Activated naive CD8-positive, alpha-beta T cell (primary cell): ENCODE data around the gene ADARB2.
"Not testable (repeated sequence)": the region's sequence is repeated elsewhere in the genome, so short reads cannot be mapped to it uniquely, and the experiment has no call there.

ENCODE experiments used
- H3K27ac Mint-ChIP-seq: one replicate; pipeline ENCODE4 v1.8.0; 2021; ENCODE audit warnings: mixed read lengths
- H3K27me3 Mint-ChIP-seq: one replicate; pipeline ENCODE4 v1.8.0; 2021; ENCODE audit warnings: mixed read lengths
- H3K36me3 Mint-ChIP-seq: one replicate; pipeline ENCODE4 v1.8.0; 2021; ENCODE audit warnings: mixed read lengths
- H3K4me1 Mint-ChIP-seq: one replicate; pipeline ENCODE4 v1.8.0; 2021; ENCODE audit warnings: low read depth, mixed read lengths
- H3K4me3 Mint-ChIP-seq: one replicate; pipeline ENCODE4 v1.8.0; 2021; ENCODE audit warnings: mild to moderate bottlenecking, mixed read lengths
- H3K9me3 Mint-ChIP-seq: one replicate; pipeline ENCODE4 v1.8.0; 2021; ENCODE audit warnings: low read depth, mixed read lengths

Gene ADARB2

GRCh38 chr10:1414893-1415292, 322.4 kb downstream of the ADARB2 start:
- Mint-ChIP-seq H3K4me3 (no peak overlapping the region), H3K36me3 (no peaks in the 10 kb centered on the region), H3K4me1 (no peaks in the 10 kb centered on the region), H3K27me3 (peaks cover 26% of the 10 kb centered on the region), H3K9me3 (no peaks in the 10 kb centered on the region), H3K27ac (no peak overlapping the region)

DNA sequence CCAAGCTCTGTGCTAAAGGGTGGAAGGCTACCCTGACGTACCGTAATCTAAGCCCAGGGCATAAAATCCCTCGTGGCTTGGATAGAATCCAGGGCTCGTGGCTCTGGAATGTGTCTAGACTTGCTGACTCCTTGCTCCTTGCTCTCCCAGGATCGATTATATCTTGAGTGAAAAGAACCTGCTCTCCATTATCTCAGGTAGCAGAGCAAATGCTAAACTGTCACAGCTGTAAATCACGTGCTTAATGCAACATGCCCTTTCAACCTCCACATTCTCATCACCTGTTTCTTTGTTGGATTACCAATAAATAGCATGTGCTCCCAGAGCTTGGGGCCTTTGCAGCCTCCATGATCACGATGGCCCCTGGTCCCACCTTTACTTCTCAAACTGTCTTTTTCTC, 323.0 kb downstream of the ADARB2 start:
- not testable (repeated sequence) for H3K36me3 Mint-ChIP-seq, H3K27ac Mint-ChIP-seq, H3K4me1 Mint-ChIP-seq, H3K4me3 Mint-ChIP-seq, H3K9me3 Mint-ChIP-seq
- H3K27me3 Mint-ChIP-seq = peaks cover 26% of the 10 kb centered on the region

GRCh38 chr10:1413823-1414222, 323.5 kb downstream of the ADARB2 start:
- Mint-ChIP-seq H3K27ac (no peak overlapping the region), H3K27me3 (peaks cover 25% of the 10 kb centered on the region), H3K4me1 (no peaks in the 10 kb centered on the region), H3K36me3 (no peaks in the 10 kb centered on the region), H3K9me3 (no peaks in the 10 kb centered on the region), H3K4me3 (no peak overlapping the region)

GRCh38 chr10:1413256-1413655, 324.1 kb downstream of the ADARB2 start:
- H3K27me3 Mint-ChIP-seq = peaks cover 22% of the 10 kb centered on the region
- no peaks in the 10 kb centered on the region for H3K4me1 Mint-ChIP-seq
- no peaks in the 10 kb centered on the region for H3K36me3 Mint-ChIP-seq
- H3K27ac Mint-ChIP-seq = no peak overlapping the region
- no peaks in the 10 kb centered on the region for H3K9me3 Mint-ChIP-seq
- no peak overlapping the region for H3K4me3 Mint-ChIP-seq

GRCh38 chr10:1412531-1413189, 324.7 kb downstream of the ADARB2 start:
- H3K27me3 Mint-ChIP-seq = peaks cover 22% of the 10 kb centered on the region
- no peak overlapping the region for H3K27ac Mint-ChIP-seq
- H3K4me3 Mint-ChIP-seq = no peak overlapping the region

DNA sequence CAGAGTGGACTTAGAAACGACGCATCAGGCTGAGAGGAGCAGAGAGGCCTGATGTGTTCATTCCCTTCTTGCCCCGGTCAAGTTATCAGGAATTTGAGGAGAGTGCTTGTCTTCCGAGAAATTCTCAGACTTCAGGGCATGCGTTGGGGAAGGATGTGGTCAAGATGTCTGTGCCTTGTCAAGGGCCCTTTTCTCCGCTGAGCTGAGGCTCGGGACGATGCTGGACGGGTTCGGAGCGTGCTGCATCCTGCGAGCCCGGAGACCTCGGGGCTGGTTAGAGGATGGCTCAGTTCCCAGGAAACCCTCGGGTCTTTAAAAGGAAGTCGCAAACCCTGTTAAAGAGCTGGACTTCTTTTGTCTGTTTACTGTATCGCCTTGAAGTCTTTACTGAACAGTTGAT, 325.4 kb downstream of the ADARB2 start:
- no peaks in the 10 kb centered on the region for H3K4me1 Mint-ChIP-seq
- H3K27ac Mint-ChIP-seq = no peak overlapping the region
- H3K27me3 Mint-ChIP-seq = peaks cover 18% of the 10 kb centered on the region
- H3K36me3 Mint-ChIP-seq = no peaks in the 10 kb centered on the region
- no peak overlapping the region for H3K4me3 Mint-ChIP-seq
- no peaks in the 10 kb centered on the region for H3K9me3 Mint-ChIP-seq

More at GRCh38 chr10:1412531-1413189, 324.7 kb downstream of the ADARB2 start:
- H3K9me3 Mint-ChIP-seq = no peaks in the 10 kb centered on the region
- H3K4me1 Mint-ChIP-seq = no peaks in the 10 kb centered on the region
- no peaks in the 10 kb centered on the region for H3K36me3 Mint-ChIP-seq

GRCh38 chr10:1411451-1411850, 325.9 kb downstream of the ADARB2 start:
- no peaks in the 10 kb centered on the region for H3K36me3 Mint-ChIP-seq
- H3K4me1 Mint-ChIP-seq = no peaks in the 10 kb centered on the region
- no peaks in the 10 kb centered on the region for H3K9me3 Mint-ChIP-seq
- H3K27me3 Mint-ChIP-seq = peaks cover 16% of the 10 kb centered on the region
- H3K27ac Mint-ChIP-seq = no peak overlapping the region
- no peak overlapping the region for H3K4me3 Mint-ChIP-seq

DNA sequence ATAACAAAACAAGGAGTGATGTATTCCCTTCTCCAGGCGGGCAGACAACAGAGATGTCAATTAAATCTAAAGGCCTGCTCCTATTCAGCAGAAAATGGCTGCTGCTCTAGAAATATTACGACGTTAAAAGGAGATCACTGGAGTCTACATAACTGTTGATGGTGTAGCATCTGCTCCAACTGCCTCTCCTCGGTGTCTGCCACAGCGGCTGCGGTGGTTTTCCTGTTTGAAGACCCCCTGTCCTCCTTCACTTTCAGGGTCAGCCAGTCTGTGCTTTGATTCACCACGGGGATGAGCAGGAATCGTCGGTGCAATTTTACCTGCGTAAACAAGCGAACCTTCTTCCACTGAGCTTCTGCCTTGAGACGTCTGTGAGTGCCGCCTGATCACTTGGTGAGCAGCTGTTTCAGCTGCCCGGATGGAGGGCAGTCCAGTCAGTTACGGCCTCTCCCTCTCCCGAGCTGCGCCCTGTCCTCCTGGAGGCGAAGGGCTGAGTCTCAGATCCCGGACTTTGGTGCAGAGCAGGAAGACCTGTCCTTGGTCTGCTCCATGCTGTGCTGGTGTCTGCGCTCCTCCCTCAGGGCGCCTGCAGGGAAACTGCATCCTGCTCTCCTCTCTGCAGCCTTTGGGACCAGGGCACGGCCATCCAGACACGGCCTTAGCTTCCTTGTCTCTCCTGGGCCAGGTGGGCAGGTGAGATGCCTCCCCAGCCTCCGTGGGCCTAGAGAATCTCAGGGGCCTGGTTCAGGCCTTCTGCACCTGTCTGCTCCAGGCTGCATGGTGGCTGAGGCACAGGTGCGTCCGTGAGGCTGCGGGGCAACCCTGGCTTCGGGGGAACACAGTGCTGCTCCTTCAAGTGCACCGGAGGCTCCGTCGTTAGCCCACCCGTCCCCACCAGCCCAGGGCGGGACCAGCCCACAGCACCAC, 326.6 kb downstream of the ADARB2 start:
- no peaks in the 10 kb centered on the region for H3K9me3 Mint-ChIP-seq
- H3K4me1 Mint-ChIP-seq = no peaks in the 10 kb centered on the region
- H3K27ac Mint-ChIP-seq = no peak overlapping the region
- peaks cover 13% of the 10 kb centered on the region for H3K27me3 Mint-ChIP-seq
- no peak overlapping the region for H3K4me3 Mint-ChIP-seq
- no peaks in the 10 kb centered on the region for H3K36me3 Mint-ChIP-seq

- H3K4me1 Mint-ChIP-seq = no peaks in the 10 kb centered on the region
- H3K4me3 Mint-ChIP-seq = no peak overlapping the region
- H3K27me3 Mint-ChIP-seq = peaks cover 11% of the 10 kb centered on the region
- H3K9me3 Mint-ChIP-seq = no peaks in the 10 kb centered on the region
- no peaks in the 10 kb centered on the region for H3K36me3 Mint-ChIP-seq
- H3K27ac Mint-ChIP-seq = no peak overlapping the region
Observed at GRCh38 chr10:1410032-1410431, 327.3 kb downstream of the ADARB2 start.

DNA sequence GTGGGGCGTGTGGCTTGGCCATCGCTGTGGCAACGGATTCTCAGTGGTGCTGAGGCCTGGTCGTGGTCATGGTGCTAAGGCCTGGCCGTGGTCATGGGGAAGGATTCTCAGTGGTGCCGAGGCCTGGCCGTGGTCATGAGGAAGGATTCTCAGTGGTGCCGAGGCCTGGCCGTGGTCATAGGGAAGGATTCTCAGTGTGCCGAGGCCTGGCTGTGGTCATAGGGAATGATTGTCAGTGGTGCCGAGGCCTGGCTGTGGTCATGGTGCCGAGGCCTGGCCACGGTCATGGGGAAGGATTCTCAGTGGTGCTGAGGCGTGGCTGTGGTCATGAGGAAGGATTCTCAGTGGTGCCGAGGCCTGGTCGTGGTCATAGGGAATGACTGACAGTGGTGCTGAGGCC, 327.9 kb downstream of the ADARB2 start:
- H3K36me3 Mint-ChIP-seq = no peaks in the 10 kb centered on the region
- no peak overlapping the region for H3K4me3 Mint-ChIP-seq
- no peaks in the 10 kb centered on the region for H3K9me3 Mint-ChIP-seq
- H3K27ac Mint-ChIP-seq = no peak overlapping the region
- no peaks in the 10 kb centered on the region for H3K4me1 Mint-ChIP-seq
- H3K27me3 Mint-ChIP-seq = peaks cover 6% of the 10 kb centered on the region

DNA sequence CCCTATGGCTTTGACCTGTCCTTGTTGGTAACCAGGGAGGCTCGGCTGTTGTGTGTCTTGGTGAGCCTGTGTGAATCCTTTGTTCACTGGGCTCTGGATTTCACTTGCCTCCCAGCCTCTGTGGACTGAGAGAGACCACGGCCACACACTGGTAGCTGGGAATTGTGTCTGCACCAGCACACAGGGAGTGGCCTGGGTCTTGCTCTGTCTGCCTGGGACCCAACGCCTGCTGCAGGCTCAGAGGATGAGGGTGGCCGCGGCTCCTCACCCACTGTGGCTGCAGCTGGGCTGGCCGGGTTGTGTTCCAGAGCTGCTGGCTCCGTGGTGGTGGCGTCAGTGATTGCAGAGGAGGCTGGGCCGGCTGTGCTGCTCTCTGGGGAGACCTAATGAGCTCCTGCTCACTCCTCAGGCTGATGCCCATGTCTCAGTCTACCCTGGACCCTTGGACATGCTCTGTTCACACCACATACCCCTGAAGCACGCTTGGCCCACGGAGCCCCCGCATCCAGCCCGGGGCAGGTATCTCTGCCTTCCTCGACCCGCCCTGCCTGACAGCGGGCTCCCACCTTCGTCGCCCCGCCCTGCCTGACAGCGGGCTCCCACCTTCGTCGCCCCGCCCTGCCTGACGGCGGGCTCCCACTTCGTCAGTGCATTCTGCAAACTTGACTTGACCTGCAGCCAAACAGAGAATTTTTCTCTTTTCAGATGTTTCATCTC, 328.5 kb downstream of the ADARB2 start:
- Mint-ChIP-seq H3K27me3 (peaks cover 6% of the 10 kb centered on the region), H3K4me3 (no peak overlapping the region), H3K9me3 (no peaks in the 10 kb centered on the region), H3K4me1 (no peaks in the 10 kb centered on the region), H3K27ac (no peak overlapping the region), H3K36me3 (no peaks in the 10 kb centered on the region)

GRCh38 chr10:1406967-1407945, 330.1 kb downstream of the ADARB2 start:
- Mint-ChIP-seq H3K4me3 (no peak overlapping the region), H3K27me3 (peaks cover 2% of the 10 kb centered on the region), H3K4me1 (no peaks in the 10 kb centered on the region), H3K9me3 (no peaks in the 10 kb centered on the region), H3K36me3 (no peaks in the 10 kb centered on the region), H3K27ac (no peak overlapping the region)

DNA sequence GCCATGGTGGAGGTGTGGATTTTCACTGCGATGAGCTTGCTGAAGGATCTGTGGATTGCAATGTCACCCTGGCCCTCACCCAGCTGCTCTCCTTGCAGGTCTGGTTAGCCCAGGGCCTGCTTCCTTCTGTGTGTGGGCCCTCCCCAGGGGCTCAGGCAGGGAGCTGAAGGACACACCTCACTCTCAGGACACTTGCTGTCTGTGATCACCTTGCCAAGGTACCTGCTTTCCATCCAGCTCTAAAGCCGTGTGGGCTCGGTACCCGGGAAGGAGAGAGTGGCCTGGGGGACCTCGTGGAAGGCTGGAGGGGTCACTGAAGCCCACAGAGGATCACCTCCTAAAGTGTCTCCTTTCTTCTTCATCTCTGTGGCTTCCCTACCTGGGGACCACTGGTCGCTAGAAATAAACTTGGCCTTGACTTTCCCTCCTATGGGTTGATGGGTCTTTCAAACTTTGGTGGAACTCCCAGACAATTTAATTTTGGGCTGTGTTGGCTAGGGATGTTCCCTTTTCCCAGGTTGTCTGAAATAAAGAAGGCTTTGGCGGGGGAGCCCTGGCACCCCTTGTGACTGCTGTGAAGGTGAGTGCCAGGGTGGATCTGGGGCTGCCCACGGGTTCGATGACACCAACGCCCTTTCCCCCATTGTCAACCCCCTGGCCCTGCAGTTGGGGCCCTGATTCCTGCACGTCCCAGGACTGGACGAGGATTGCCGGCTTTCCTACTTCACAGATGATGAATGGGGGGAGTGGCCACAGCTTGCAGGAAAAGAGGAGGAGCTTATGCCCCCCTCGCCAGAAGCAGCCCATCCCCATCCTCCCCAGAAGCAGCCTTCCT, 331.0 kb downstream of the ADARB2 start:
- Mint-ChIP-seq H3K4me3 (no peak overlapping the region), H3K27ac (no peak overlapping the region), H3K9me3 (no peaks in the 10 kb centered on the region), H3K27me3 (peaks cover 2% of the 10 kb centered on the region), H3K4me1 (no peaks in the 10 kb centered on the region), H3K36me3 (no peaks in the 10 kb centered on the region)
